Stimulated activated CD4-positive, alpha-beta T cell treated with anti-CD3 and anti-CD28 coated beads, Interleukin-4, amount 100 ng/mL, for 24 hours (primary cell): Measurements from ENCODE around the gene STIMATE.

Experiments
- DNase-seq: peaks from one replicate; pipeline ENCODE4 v3.0.0-alpha.2; 2020

STIMATE gene

DNA sequence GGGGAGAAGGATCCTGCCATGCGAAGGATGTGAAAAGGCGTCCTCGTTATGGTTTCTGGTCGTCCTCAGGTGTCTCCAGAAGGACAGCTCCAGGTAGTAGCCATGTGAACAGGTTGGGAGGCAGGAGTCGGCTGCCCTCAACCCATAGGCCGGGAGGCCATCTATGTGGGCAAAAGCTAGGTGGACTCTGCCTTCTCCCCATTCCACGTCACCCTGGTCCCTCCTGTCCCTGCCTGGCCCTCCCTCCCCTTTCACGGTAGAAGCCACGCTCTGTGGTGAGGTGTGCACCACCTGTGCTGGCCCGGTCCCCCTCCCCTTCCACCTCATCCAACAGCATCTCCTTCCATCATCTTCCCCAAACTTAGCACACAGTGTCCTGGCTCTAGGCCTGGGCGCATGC lies 86.4 kb downstream of the STIMATE start:
- no peak for DNase-seq

DNA sequence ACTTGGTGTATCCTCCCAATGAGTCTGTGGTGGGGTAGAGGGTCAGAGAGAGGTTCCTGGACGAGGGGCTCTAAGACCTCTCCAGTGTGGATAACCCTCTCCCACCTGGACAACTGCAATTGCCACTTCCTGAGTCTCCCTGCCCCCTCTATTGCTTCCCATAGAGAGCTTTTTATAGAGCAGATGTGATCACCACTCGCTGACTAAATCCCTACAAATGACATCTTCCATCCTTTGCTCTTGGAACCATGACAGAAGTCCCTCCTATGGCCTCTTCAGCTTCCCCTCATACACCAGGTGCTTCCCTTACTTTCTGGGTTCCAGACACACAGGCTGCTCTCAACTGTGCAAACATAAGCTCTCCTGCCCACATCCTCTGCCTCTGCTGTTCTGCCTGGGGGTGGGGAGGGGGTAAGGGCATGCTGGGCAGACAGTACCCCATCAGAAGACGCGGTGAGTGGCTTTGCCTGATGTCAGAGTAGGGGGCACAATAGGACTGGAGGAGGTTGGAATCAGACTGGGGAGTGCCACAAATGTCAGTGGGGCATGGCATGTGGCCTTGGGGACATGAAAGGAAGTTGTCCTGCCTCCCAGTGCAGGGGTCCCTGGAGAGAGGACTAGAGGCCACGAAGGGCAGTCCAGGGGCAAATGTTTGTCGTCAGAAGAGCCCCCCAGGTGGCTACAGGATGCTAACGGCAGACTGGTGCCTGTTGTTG lies 87.5 kb downstream of the STIMATE start:
- no peak for DNase-seq

DNA sequence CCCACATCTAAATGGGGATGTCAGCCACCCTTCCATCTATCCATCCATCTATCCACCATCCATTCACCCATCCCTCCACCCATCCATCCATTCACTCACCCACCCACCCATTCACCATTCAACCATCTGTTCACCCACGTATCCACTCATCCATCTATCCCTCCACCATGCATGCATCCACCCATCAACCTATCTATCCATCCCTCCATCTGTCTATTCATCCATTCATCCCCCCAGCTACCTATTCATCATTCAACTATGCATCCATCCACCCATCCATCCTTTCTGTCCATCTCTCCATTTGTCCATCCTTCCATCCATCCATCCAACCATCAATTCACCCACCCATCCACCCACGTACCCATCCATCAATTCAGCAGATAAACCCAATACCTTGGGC lies 88.2 kb downstream of the STIMATE start:
- no peak for DNase-seq

DNA sequence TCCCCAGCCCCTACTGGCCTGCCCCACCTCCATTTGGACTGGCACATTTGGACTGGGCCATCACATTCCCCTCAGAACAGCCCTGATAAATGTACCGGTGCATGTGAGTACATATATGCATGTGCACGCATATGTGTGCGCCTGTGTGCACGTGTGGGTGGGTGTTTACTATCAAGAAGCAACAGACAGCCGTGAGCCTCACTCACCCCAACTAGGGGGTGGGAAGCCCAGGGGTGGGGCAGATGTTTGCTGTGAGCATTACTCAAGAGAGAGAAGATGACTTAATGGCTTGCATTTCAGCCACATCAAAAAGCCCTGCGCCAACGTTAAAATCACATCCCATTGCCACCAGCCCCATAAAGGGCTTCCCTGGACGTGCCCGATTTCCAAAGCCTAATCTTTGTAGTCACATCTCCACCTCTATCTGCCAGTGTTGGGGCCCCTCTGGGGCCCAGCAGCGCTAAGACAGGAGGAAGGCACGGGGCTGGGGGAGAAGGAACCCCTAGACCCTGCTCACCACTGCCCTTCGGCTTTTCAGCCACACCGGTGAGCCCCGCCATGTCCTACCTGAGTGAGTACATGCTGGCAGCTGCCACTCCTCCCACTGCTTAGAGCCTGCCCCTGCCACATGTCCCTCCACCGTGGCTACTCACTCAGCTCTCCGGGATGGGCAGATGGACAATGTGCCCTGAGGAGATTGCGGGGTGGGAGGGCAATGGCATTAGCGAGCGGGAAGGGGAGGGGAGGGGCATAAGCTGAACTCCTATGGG lies 91.9 kb downstream of the STIMATE start:
- no peak for DNase-seq

DNA sequence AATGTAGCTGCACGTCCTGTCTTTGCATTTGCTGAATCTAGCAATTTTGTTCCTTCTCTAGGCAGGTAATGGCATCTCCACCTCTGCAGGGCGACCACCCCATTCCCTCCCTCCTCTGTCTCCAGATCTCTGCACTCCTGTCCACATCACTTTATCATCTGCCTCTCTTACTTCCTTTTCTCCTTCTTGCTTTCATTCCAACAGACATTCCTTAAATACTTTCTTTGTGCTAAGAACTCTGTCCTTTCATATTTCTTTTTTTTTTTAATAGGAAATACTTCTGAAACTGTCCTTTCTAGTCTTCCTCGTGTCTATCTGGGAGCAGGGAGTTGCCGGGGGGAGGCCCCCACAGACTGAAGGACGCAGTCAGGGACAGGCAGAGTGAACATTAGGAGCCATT lies 95.5 kb downstream of the STIMATE start:
- DNase-seq, result no peak

DNA sequence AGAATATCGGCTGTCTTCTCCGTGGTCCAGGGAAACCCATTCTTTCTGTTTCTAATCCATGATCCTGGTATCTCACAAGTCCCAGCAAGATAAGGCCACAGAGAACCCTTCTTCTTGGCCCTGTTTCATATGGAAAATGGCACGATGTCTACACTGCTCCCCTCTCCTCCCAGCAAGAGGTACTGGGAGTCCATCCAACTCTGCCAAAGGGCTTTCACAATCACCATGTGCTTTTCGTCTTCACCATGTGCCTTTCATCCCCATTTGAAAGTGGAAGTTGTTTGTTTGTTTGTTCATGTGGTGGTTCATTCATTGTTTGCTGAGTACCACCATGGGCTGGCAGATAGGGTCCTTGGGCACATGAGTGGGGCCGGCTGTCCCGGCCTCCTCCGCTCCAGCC lies 97.3 kb downstream of the STIMATE start:
- DNase-seq, result no peak

DNA sequence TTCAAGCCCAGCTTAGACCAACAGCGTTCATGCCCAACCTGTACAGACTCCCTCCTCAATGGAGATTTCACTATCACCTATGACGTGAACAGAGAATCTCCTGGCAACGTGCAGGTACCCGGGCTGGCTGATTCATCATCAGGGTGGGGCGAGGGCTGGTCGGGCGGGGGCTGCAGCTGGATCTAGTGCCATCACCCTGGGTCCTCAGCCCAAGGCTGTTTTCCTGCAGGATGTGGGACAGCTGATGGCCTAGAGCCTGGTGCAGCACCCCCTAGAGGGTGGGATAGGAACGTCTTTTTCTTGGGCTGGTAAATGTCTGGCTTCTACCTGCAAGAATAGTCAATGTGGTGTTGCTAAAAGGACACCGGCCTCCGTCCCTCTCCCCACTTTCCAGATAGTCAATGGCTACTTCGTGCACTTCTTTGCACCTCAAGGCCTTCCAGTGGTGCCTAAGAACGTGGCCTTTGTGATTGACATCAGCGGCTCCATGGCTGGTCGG lies 98.3 kb downstream of the STIMATE start:
- DNase-seq, result no peak

DNA sequence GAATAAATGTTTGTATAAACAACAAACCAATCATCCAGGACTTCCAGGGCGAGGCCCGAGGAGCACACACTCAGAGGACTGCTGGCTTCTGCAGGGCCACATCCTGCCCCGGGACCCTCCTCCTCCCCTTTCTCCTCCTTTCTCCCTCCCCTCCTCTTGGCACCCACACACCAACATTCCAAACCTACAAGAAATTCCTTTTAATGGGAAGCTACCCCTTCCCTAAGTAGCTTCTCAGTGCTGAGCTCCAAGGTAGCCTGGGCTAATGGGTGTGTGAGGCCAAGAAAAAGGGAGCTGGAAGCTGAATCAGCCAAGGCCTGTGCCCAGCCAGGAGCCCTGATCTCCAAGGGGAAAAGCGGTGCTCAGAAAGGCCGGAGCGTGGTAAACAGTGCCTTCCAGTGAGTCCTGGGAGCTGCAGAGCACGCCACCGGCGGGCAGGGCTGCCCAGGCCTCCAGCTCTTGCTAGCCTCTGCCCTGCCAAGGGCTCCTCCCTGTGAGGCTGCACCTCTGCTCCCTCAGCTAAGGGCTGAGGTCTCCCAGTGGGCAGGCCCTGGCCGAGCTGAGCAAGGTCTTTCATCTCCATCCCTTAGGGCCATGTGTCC lies 98.9 kb downstream of the STIMATE start:
- DNase-seq, result no peak

DNA sequence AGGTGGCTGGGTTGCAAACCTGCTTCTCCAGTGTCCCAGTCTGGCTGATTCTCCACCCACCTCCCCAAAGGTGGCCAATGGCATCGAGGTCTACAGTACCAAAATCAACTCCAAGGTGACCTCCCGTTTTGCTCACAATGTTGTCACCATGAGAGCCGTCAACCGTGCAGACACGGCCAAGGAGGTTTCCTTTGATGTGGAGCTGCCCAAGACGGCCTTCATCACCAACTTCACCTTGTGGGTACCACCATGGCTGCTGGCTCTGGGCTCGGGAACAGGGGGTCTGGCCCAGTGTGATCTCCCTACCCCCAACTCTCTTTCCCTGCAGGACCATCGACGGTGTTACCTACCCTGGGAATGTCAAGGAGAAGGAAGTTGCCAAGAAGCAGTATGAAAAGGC lies 100.9 kb downstream of the STIMATE start:
- no peak for DNase-seq

DNA sequence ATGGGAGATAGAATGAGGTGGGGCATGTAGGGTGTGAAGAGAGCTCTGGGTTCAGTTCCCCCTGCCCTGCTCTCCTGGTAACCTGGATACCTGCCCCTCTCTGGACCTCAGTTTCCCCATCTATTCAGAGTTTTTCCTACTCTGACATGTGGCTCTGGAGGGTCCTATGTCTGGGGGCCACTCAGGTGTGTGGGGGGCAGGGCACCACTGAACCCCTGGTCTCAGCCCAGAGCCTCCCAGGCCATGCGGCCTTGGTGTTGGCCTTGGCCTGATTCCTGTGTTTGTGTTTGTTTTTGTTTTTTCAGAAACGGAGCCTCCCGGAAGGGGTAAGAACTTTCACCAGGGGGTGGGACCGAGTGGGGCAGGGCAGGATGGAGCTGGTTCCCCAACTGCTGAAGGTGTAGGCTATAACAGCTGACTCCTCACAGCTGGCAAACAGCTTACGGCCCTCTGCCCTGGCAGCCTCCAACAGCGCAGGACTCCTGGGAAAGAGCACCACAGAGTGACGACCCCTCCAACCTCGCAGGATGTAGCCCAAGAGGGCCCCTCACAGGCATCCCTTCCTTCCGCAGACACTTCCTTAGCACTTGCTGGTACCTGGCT lies 101.9 kb downstream of the STIMATE start:
- DNase-seq, result no peak

DNA sequence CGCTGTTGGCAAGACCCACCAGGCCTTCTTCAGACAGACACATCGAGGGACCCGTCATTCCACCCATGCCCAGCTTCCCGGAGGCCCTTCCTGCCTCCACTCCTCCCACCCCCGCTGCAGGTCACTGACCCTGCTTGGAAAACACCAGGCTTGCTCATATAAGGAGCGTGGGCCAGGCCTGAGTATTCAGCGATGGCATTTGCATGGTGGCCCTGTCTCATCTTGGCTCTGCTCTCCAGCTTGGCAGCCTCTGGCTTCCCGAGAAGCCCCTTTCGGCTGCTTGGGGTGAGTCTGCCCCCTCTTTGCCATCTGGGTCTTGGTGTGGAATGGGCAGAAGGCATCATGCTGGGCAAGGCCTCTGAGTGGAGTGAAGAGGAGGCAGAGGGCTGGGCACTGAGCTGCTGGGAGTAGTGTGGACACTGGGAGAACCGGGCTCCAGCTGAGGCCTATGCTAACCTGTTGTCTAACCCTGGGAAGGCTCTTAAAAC lies 102.7 kb downstream of the STIMATE start, which contains the start of gene ITIH3:
ITIH3 (plus strand) TSS at position 185 of the 488 bp plus-strand sequence; CDS start at position 193, 8 bp downstream.
- DNase-seq, result no peak

DNA sequence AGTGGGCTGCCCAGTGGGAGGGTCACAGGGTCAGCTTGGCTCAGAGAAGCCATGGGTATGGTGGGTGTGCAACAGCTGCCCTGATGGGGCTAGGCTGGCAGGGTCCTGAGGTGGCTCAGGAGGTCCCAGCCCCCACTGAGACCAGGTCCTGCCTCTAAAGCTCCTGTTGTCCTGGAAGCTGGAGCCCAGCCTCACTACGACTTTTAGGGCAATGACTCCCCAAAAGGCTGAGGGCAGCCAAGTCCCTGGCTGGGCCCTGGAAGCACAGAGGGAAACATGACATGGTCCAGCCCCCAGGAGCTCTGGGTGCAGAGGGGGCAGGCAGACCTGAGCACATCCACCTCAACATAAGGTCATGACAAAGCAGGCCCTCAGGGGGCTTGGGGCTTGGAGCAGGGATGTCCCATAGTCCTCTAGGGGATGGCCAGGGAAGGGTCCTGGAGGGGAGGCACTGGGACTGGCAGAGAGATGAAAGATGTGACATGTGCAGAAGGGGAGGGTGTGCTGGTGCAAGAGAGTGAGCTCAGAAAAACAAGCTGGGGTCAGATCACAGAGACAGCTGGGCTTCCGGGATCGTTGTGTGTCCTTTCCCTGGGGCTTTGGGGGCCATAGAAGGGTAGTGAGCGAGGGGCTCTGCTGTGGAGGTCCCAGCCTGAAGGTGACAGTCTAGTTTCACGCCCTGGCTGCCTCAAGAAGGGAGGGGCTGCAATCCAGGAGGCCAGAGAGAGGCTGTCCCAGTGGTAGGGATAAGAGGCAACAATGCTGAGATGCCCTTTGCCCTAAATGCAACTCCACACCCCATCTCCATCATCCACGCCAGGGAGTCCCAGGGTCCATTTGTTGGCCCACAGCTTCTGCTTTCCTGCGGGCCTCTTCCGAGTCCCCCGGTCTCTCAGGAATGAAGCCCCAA lies 103.4 kb downstream of the STIMATE start:
- no peak for DNase-seq

DNA sequence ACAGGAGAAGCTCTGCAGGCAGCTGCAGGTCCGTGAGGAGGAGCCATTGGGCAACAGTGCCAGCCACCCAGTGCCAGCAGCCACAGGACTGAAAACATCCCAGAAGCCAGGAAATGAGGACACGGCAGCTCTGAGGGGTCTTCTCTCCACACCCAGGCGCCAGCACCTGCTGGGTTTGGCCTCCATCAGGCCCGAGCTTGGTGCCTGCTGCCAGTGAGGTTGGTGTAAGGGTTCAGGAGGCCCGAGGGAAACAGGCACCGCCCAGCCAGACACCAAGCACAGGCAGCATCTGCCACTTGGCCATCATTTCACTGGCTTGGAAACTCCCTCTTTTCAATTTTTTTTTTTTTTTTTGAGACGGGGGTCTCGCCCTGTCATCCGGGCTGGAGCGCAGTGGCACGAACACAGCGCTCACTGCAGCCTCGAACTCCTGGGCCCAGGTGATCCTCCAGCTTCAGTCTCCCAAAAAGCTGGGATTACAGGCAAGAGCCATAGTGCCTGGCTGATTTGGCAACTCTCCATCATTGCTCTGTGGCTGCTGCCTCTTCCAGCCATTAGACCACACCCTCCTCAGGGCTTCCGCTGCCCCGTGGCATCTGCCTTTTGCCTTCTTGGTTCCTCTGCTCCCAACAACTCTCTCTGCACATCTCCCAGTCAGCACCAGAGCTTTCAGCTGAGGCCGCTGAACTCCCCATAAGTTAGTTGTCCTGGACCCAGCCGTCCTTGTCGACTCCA lies 104.2 kb downstream of the STIMATE start:
- DNase-seq, result no peak

DNA sequence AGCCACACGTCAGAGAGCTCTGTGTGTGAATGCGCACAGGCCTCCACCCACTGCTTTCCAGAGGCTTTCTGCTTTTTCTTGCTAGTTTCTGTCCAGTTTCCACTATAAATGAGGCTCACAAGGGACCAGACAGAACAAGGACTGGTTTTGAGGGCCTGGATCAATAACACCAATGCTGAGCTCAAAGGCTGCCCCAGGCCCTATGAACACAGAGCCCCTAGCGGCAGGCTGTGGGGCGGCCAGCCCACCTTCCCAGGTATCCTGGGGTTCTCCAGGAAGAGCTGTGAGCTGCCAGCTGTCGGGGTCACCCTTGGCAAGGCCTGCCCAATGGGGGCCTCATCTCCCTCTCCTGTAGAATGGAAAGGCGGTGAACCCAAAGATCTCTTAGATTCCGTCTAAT lies 104.9 kb downstream of the STIMATE start:
- no peak for DNase-seq

DNA sequence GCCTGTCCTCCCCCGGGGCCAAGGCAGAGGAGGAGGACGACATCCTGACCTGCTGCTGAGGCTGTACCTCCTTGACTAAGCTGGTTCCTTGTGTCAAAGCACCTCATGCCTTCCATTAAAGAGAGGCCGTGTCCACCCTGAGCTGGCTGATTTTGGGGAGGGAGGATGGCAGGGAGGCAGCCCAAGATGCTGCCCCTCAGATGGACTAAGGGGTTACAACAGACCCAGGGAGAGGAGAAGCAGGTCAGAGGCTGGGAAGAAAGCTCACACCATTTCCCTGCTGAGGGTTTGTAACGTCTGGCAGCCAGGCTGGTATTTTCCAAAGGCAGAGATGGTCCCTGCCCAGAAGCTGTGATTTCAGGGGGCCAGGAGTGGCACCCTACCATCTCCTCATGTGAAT lies 105.4 kb downstream of the STIMATE start:
- DNase-seq, result no peak

DNA sequence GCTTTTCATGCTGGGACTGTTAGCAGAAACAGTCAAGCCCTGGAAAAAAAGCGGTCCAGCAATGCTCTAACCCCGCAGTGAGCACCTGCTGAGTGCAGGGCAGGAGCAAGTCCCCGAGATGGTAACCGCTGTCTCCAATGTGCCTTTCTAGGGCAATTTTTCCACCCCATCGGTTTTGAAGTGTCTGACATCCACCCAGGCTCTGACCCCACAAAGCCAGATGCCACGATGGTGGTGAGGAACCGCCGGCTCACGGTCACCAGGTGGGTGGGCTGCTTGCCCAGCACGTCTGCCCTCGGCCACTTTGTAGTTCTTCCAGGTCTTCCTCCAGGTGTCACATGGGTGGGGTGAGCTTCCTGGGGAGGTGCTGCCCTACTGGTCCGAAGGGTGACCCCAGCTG lies 106.0 kb downstream of the STIMATE start:
- DNase-seq, result no peak

DNA sequence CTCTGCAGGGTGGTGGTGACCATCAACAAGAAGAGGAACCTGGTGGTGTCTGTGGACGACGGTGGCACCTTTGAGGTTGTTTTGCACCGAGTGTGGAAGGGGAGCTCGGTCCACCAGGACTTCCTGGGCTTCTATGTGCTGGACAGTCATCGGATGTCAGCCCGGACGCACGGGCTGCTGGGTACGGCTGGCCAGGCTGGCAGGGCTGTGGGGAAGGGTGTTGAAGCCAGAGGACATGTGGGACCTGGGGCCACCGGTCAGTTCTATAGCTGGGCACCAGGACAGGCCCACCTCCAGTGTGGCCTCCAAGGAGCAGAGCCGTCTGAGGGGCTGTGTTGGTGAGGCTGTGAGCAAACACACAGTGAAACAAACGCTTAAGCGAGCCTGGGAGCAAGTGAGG lies 106.6 kb downstream of the STIMATE start:
- no peak for DNase-seq

DNA sequence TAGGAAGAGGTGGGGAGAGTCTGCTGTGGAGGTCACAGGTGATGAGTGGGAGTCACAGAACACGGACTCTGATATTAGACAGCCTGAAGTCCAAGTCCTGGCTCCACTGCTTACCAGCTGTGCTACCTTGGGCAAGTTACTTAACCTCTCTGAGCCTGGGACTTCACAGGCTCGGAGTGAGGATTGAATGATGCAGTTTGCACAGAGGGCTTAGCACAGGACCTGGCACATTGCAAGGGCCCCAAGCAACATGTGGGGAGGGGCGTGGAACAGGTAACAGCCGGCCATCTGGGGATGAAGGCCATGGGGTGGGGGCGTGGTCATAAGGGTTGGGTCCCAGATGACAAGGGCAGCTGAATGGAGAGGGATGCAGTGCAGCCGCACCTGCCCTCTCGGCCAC lies 107.0 kb downstream of the STIMATE start:
- no peak for DNase-seq

DNA sequence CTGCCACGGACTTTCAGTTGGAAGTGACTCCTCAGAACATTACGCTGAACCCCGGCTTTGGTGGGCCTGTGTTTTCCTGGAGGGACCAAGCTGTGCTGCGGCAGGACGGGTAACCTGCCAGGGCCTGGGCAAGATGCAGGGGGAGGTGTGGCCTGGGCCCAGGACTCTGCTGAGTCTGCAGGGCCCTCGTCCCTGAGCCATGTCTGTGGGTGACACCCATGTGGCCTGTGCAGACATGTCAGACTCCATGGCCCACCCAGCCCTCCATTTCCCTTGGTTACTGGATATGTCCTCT lies 107.7 kb downstream of the STIMATE start:
- DNase-seq, result no peak

DNA sequence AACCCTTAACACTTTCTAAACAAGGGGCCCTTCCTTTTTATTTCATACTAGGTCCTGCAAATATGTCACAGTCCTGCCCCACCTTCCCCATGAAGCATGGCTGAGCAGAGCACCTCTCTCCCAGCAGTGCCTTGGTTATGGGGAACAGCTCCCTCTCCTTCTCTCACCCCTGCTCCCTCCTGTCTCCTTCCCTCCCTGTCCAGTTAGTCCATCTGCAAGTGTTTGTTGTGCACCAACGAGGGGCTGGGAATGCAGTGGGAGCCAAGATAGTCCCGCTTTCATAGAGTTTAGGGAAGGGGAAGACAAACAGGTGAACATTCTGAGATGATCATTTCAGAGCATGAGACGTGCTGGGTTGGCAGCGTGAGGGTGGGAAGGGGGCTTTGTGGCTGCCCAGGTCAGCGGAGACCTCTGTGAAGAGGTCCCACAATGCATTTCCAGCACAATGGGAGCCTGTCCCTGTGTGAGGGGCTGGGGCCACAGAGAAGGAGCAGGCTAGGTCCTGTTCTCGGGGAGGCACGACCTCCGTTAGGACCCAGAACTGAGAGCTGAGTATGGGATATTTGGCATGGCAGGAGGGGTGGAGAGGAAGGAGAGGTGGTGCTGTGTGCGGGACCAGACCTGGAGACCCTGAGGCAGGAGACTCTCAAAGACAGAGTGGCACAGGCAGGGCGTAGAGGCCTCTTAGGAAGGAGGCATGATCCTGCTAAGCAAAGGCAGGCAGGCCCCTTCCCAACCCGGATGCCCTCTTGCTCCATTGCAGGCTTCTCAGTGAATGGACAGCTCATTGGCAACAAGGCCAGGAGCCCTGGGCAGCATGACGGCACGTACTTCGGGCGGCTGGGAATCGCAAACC lies 108.2 kb downstream of the STIMATE start:
- DNase-seq, result no peak
